Vagina (tissue), 2 donors: ENCODE measurements around the gene EEF1AKMT3. TPM values are rescaled to one million over a fixed set of nuclear protein-coding genes. Genes with fewer than 3 reads are reported as not detected.

ENCODE experiments used
- DNase-seq, 2 donors: peaks; one replicate each; pipeline ENCODE4 v3.0.0-alpha.2; 2017; ENCODE audit errors: extremely low spot score in 2 of 2
- H3K27ac ChIP-seq: fragments of 200-600 bp; sonication (generic); one replicate; pipeline ENCODE4 v1.5.1; 2019
- H3K27me3 ChIP-seq: fragments of 200-600 bp; sonication (generic); one replicate; pipeline ENCODE4 v1.5.1; 2019
- H3K36me3 ChIP-seq, 2 donors: fragments of 200-600 bp; sonication (generic); one replicate each; pipeline ENCODE4 v1.5.1; 2017 to 2019
- H3K4me1 ChIP-seq: fragments of 200-600 bp; sonication (generic); one replicate; pipeline ENCODE4 v1.5.1; 2019
- H3K4me3 ChIP-seq, 2 donors: fragments of 200-600 bp; sonication (generic); 1 replicate in 1 of 2; 2 replicates in 1 of 2; pipeline ENCODE4 v1.5.1; 2016 to 2019
- H3K9me3 ChIP-seq: fragments of 200-600 bp; sonication (generic); one replicate; pipeline ENCODE4 v1.5.1; 2019
- POLR2A ChIP-seq, 2 donors: fragments of 450-650 bp; IDR thresholded peaks; one replicate each; pipeline ENCODE4 v1.6.1; 2017; ENCODE audit warnings: antibody characterized with exemption in 2 of 2, mild to moderate bottlenecking in 2 of 2, moderate library complexity in 2 of 2
- POLR2AphosphoS5 ChIP-seq, 2 donors: sonication (generic); formaldehyde crosslinking; IDR thresholded peaks; one replicate each; pipeline ENCODE4 v1.9.0; 2017; ENCODE audit warnings: antibody characterized with exemption in 2 of 2, mild to moderate bottlenecking in 2 of 2, low read depth in 1 of 2; ENCODE audit not compliant: insufficient read depth in 1 of 2
- intact Hi-C: fragments of 100-400 bp; cut with DNase I; formaldehyde crosslinking; loops from one replicate; pipeline ENCODE4 v1.15.1; 2023
- total RNA-seq: library from RNA; depleted of rRNA; stranded (reverse); fragments of >200 nt; gene quantifications from one replicate; pipeline ENCODE4 v1.2.3, GENCODE V29; 2016
- TF ChIP-seq, protein P1 (sequence below), 3 experiments: fragments of 450-650 bp in 2 of 3; fragments of 200-600 bp in 1 of 3; sonication (generic) in 1 of 3; IDR thresholded peaks; one replicate each; pipeline ENCODE4 v1.5.1; 2017 to 2019; ENCODE audit warnings: antibody characterized with exemption in 3 of 3, mild to moderate bottlenecking in 2 of 3, moderate library complexity in 2 of 3

EEF1AKMT3 gene
- total RNA-seq, 1 donor from 2014 or later = 9.3 TPM

DNA sequence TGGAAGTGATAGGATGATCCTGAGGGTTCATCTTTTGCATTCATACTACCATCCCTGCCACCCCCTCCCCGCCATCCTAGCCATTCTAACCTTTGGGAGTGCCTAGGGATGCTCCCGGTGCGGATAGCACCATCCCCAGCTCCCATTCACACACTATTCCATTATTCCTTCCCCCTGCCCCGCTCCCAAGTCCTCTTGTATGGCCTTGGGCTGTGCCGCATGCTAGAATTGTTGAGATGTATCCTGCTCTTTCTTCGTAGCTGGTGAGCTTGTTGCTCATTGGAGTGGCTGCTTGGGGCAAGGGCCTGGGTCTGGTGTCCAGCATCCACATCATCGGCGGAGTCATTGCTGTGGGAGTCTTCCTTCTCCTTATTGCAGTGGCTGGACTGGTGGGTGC, 26.9 kb upstream of the EEF1AKMT3 start:
- intact Hi-C loops = no loop called here
- peak overlapping the region; percentile 90 for H3K27ac ChIP-seq
- DNase-seq = no peak

DNA sequence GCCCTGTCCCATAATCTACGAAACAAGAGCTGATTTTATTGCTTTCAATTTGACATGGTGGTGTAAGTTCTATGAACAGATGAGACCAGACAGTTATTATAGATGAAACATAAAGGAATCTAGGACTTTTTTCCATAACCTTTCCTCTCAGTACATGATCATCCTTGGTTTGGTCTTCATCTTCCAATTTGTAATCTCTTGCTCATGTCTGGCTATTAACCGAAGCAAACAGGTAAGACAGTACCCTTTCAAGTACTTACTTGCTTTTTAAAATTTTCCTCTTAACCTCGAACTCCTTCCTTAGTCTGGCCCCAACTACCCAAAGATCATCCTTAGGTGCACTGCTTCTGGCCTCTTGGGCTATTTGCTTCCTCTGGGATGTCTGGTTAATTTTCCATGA, 26.4 kb upstream of the EEF1AKMT3 start:
- no peak for DNase-seq
- H3K36me3 ChIP-seq = peaks cover 0 to 32% of the 10 kb centered on the region in 2 donors
- intact Hi-C loops = no loop called here
- no peaks in the 10 kb centered on the region for H3K9me3 ChIP-seq
- no peaks in the 10 kb centered on the region for H3K27me3 ChIP-seq
- H3K27ac ChIP-seq = no peak overlapping the region
- H3K4me3 ChIP-seq = peak overlapping the region; percentile 59 to 67
- H3K4me1 ChIP-seq = peaks cover 18% of the 10 kb centered on the region
- TF ChIP-seq, protein P1, sequence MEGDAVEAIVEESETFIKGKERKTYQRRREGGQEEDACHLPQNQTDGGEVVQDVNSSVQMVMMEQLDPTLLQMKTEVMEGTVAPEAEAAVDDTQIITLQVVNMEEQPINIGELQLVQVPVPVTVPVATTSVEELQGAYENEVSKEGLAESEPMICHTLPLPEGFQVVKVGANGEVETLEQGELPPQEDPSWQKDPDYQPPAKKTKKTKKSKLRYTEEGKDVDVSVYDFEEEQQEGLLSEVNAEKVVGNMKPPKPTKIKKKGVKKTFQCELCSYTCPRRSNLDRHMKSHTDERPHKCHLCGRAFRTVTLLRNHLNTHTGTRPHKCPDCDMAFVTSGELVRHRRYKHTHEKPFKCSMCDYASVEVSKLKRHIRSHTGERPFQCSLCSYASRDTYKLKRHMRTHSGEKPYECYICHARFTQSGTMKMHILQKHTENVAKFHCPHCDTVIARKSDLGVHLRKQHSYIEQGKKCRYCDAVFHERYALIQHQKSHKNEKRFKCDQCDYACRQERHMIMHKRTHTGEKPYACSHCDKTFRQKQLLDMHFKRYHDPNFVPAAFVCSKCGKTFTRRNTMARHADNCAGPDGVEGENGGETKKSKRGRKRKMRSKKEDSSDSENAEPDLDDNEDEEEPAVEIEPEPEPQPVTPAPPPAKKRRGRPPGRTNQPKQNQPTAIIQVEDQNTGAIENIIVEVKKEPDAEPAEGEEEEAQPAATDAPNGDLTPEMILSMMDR (IDR thresholded peaks at IDR 0.05) = no peak
- TF ChIP-seq POLR2AphosphoS5 (IDR thresholded peaks at IDR 0.05; ENCODE audit: insufficient read depth in 1 of 2, low read depth in 1 of 2) (no peak), POLR2A (IDR thresholded peaks at IDR 0.05) (no peak)

More for the DNA sequence above, 26.9 kb upstream of the EEF1AKMT3 start:
- no peaks in the 10 kb centered on the region for H3K9me3 ChIP-seq
- H3K36me3 ChIP-seq = peaks cover 0 to 32% of the 10 kb centered on the region in 2 donors
- TF ChIP-seq POLR2AphosphoS5 (IDR thresholded peaks at IDR 0.05; ENCODE audit: insufficient read depth in 1 of 2, low read depth in 1 of 2) (no peak), POLR2A (IDR thresholded peaks at IDR 0.05) (no peak)
- TF ChIP-seq, protein P1 (IDR thresholded peaks at IDR 0.05) = no peak
- H3K4me1 ChIP-seq = peaks cover 14% of the 10 kb centered on the region
- H3K4me3 ChIP-seq = peak overlapping the region; percentile 59 to 67
- H3K27me3 ChIP-seq = no peaks in the 10 kb centered on the region

DNA sequence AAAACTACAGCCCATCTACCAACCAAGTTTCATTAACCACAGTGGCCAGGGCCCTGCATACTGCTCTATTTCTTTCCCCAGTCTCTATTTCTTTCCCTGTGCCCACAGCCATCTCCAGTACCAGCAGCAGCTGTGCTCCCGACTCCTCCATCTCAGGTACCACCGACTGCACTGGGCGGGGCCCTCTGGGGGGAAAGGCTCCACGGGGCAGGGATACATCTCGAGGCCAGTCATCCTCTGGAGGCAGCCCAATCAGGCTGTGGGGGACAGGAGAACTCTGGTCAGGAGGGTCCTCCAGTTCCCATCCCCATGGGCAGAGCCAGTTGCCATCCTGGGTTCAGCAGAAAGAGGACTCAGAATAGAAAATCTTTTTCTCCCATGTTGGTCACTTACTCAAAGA, 23.4 kb upstream of the EEF1AKMT3 start:
- TF ChIP-seq POLR2A (IDR thresholded peaks at IDR 0.05) (no peak), POLR2AphosphoS5 (IDR thresholded peaks at IDR 0.05; ENCODE audit: insufficient read depth in 1 of 2, low read depth in 1 of 2) (no peak)
- TF ChIP-seq, protein P1 (IDR thresholded peaks at IDR 0.05) = no peak
- Histone ChIP-seq H3K27ac (no peak overlapping the region), H3K27me3 (no peaks in the 10 kb centered on the region), H3K9me3 (no peaks in the 10 kb centered on the region), H3K4me3 (no peak overlapping the region), H3K36me3 (peaks cover 0 to 32% of the 10 kb centered on the region in 2 donors), H3K4me1 (peaks cover 33% of the 10 kb centered on the region)
- intact Hi-C loops = no loop called here
- DNase-seq = no peak

DNA sequence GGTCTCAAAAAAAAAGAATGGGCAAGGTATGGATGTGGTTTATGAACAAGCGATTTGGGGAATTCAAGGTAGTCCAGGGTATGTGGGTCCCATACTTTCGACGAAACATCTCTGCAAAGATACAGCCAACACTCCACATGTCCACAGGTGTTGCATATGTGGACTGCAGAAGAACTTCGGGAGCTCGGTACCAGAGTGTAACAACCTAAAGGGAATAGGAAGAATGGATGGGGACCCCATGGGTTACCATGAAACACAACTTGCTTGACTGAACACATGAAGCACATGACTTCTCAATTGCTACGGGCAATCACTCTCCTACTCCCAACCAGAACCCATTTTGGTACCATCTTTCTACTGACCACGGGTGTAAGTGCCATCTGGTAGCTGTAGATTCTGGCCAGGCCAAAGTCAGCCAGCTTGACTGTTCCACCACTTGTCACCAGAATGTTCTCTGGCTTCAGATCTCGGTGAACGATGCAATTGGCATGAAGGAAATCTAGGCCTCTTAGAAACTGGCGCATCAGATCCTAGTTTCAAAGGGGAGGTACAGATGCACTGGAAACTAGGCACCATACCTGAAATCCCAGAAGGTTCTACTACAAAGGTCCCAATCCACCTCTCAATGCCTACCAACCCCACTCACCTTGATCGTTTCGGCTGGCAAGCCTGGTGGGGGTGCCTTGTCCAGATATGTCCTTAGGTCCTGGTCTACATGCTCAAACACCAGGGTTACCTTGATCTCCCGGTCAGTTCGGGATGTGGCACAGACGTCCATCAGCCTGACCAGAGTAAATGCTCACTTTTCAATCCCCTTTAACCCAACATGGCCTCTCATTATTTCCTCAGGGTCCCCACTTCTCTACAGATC, 21.6 kb upstream of the EEF1AKMT3 start:
- no peak for DNase-seq
- H3K27ac ChIP-seq = peak overlapping the region; percentile 83
- peak overlapping the region; percentile 67 to 77 for H3K4me3 ChIP-seq
- intact Hi-C loops = no loop called here
- no peaks in the 10 kb centered on the region for H3K27me3 ChIP-seq
- TF ChIP-seq POLR2A (IDR thresholded peaks at IDR 0.05) (no peak), POLR2AphosphoS5 (IDR thresholded peaks at IDR 0.05; ENCODE audit: insufficient read depth in 1 of 2, low read depth in 1 of 2) (no peak)
- TF ChIP-seq, protein P1 (IDR thresholded peaks at IDR 0.05) = no peak
- H3K9me3 ChIP-seq = no peaks in the 10 kb centered on the region
- H3K4me1 ChIP-seq = peaks cover 34% of the 10 kb centered on the region
- peaks cover 0 to 32% of the 10 kb centered on the region in 2 donors for H3K36me3 ChIP-seq

DNA sequence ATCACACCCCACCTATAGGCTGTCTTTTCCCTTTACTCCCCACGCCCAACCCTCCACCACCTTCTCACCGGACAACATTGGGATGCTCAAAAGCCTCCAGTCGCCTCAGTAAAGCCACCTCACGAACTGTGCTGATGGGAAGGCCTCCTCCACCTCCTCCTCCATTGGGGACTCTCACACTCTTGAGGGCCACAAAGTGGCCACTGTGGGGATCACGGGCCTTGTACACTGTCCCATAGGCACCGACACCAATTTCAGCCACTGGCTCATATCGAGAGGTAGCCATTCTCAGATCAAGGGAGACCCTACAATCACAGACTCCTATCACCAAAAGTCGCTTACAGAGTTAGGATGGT, 21.0 kb upstream of the EEF1AKMT3 start:
- Histone ChIP-seq H3K27ac (peak overlapping the region; percentile 83), H3K36me3 (peaks cover 0 to 32% of the 10 kb centered on the region in 2 donors), H3K4me1 (peaks cover 39% of the 10 kb centered on the region), H3K4me3 (peak overlapping the region; percentile 67 to 77), H3K9me3 (no peaks in the 10 kb centered on the region), H3K27me3 (no peaks in the 10 kb centered on the region)
- DNase-seq = peak in 1 of 2 donors; percentile 93
- no peak for TF ChIP-seq POLR2A (IDR thresholded peaks at IDR 0.05)
- no peak for TF ChIP-seq POLR2AphosphoS5 (IDR thresholded peaks at IDR 0.05; ENCODE audit: insufficient read depth in 1 of 2, low read depth in 1 of 2)
- TF ChIP-seq, protein P1 (IDR thresholded peaks at IDR 0.05) = no peak
- intact Hi-C loops = no loop called here
